GM15510 (cell line): Measurements from ENCODE around the gene MAD1L1.

Experiments
- POLR2A ChIP-seq: IDR thresholded peaks from 3 replicates; pipeline ENCODE4 v1.6.1; 2011; ENCODE audit warnings: borderline replicate concordance; ENCODE audit not compliant: insufficient read length; ENCODE audit errors: extremely low read depth

MAD1L1 gene

GRCh38 chr7:1986366-1987083 lies 246.2 kb downstream of the MAD1L1 start:
- no peak for TF ChIP-seq POLR2A

GRCh38 chr7:1985936-1986335 lies 246.8 kb downstream of the MAD1L1 start:
- no peak for TF ChIP-seq POLR2A

- TF ChIP-seq POLR2A = no peak
Observed at GRCh38 chr7:1985042-1985441, 247.7 kb downstream of the MAD1L1 start.

- no peak for TF ChIP-seq POLR2A
Observed at GRCh38 chr7:1981878-1982230, 250.9 kb downstream of the MAD1L1 start.

- no peak for TF ChIP-seq POLR2A
Observed at GRCh38 chr7:1981201-1981877, 251.4 kb downstream of the MAD1L1 start.

GRCh38 chr7:1979591-1980560 lies 252.9 kb downstream of the MAD1L1 start:
- no peak for TF ChIP-seq POLR2A

GRCh38 chr7:1978656-1979590 lies 253.8 kb downstream of the MAD1L1 start:
- TF ChIP-seq POLR2A = no peak

GRCh38 chr7:1977876-1978441 lies 254.8 kb downstream of the MAD1L1 start:
- TF ChIP-seq POLR2A = no peak

GRCh38 chr7:1977059-1977875 lies 255.5 kb downstream of the MAD1L1 start:
- no peak for TF ChIP-seq POLR2A

- no peak for TF ChIP-seq POLR2A
Observed at GRCh38 chr7:1975581-1975980, 257.2 kb downstream of the MAD1L1 start.

- no peak for TF ChIP-seq POLR2A
Observed at GRCh38 chr7:1975179-1975578, 257.6 kb downstream of the MAD1L1 start.

- no peak for TF ChIP-seq POLR2A
Observed at GRCh38 chr7:1974290-1975101, 258.2 kb downstream of the MAD1L1 start.
